IMR-90 (cell line): ENCODE results near the gene QKI. TPM values are rescaled to one million over a fixed set of nuclear protein-coding genes. Genes with fewer than 3 reads are reported as not detected.

Experiments
- ATAC-seq: fragments of 200-7000 bp; cut with Tn5 transposase; 2 replicates; pipeline ENCODE4 v1.9.1; 2020; ENCODE audit warnings: low read depth, mild to moderate bottlenecking, moderate library complexity
- BruUV-seq: library from RNA; stranded (reverse); fragments of 400-500 nt; replicated peaks from 2 replicates; lab custom pipeline; 2021; lab: Mats Ljungman, UMichigan
- CTCF ChIA-PET: fragments of 300-600 bp; formaldehyde crosslinking; extraction: SDS; loops from one replicate; lab custom pipeline; 2021; ENCODE audit warnings: antibody characterized with exemption; lab: Yijun Ruan, JAX
- POLR2A ChIA-PET: fragments of 300-600 bp; sonication (Branson Sonifier 250); formaldehyde crosslinking; loops from one replicate; lab custom pipeline; 2022; ENCODE audit warnings: antibody characterized with exemption; ENCODE audit not compliant: unreplicated experiment; lab: Charles Lee
- DNase-seq: peaks from one replicate; pipeline ENCODE4 v3.0.0; 2013
- H2AFZ ChIP-seq: replicated peaks from 2 replicates; pipeline ENCODE3; 2013; ENCODE audit warnings: low read length, mild to moderate bottlenecking; ENCODE audit not compliant: poor library complexity
- H2AK5ac ChIP-seq: 2 replicates; pipeline ENCODE4 v1.6.1; 2013; ENCODE audit warnings: low read depth, low read length, inconsistent platforms
- H2AK9ac ChIP-seq: replicated peaks from 2 replicates; pipeline ENCODE3; 2013; ENCODE audit warnings: mild to moderate bottlenecking, low read depth, low read length, moderate library complexity; ENCODE audit not compliant: poor library complexity
- H2BK120ac ChIP-seq: 2 replicates; pipeline ENCODE4 v1.6.1; 2013; ENCODE audit warnings: low read depth, low read length, inconsistent platforms
- H2BK15ac ChIP-seq: 3 replicates; pipeline ENCODE4 v1.6.1; 2013; ENCODE audit warnings: low read depth, low read length, inconsistent platforms
- H2BK20ac ChIP-seq: 2 replicates; pipeline ENCODE4 v1.6.1; 2013; ENCODE audit warnings: low read depth, mild to moderate bottlenecking, inconsistent platforms, low read length, moderate library complexity
- H2BK5ac ChIP-seq: 2 replicates; pipeline ENCODE4 v1.6.1; 2013; ENCODE audit warnings: mild to moderate bottlenecking, low read depth, low read length, inconsistent platforms; ENCODE audit not compliant: poor library complexity, severe bottlenecking
- H3K14ac ChIP-seq: replicated peaks from 2 replicates; pipeline ENCODE4 v1.6.1; 2013; ENCODE audit warnings: low read depth, low read length, inconsistent platforms
- H3K18ac ChIP-seq: 2 replicates; pipeline ENCODE4 v1.6.1; 2013; ENCODE audit warnings: low read depth, low read length, control low read depth
- H3K23ac ChIP-seq: 2 replicates; pipeline ENCODE4 v1.6.1; 2013; ENCODE audit warnings: low read depth, low read length, inconsistent platforms
- H3K27ac ChIP-seq: 2 replicates; pipeline ENCODE4 v1.5.1; 2013; ENCODE audit warnings: mild to moderate bottlenecking, control low read depth, low read length; ENCODE audit not compliant: insufficient read depth
- H3K27me3 ChIP-seq: 2 replicates; pipeline ENCODE4 v1.6.1; 2013; ENCODE audit warnings: low read length; ENCODE audit not compliant: control insufficient read depth, insufficient read depth
- H3K36me3 ChIP-seq: 2 replicates; pipeline ENCODE4 v1.6.1; 2013; ENCODE audit warnings: low read length, mixed read lengths; ENCODE audit not compliant: control insufficient read depth, insufficient read depth
- H3K4ac ChIP-seq: 2 replicates; pipeline ENCODE4 v1.6.1; 2013; ENCODE audit warnings: low read depth, low read length, inconsistent platforms
- H3K4me1 ChIP-seq: 2 replicates; pipeline ENCODE4 v1.6.1; 2013; ENCODE audit warnings: low read length, mixed read lengths; ENCODE audit not compliant: control insufficient read depth, insufficient read depth
- H3K4me2 ChIP-seq: 2 replicates; pipeline ENCODE4 v1.6.1; 2013; ENCODE audit warnings: low read depth, mild to moderate bottlenecking, control low read depth, low read length, moderate library complexity
- H3K4me3 ChIP-seq: 2 replicates; pipeline ENCODE4 v1.5.1; 2013; ENCODE audit warnings: low read depth, mild to moderate bottlenecking, control low read depth, low read length, moderate library complexity; ENCODE audit not compliant: insufficient read depth
- H3K56ac ChIP-seq: 2 replicates; pipeline ENCODE4 v1.6.1; 2013; ENCODE audit warnings: low read length, inconsistent platforms; ENCODE audit not compliant: insufficient read depth; ENCODE audit errors: extremely low read depth
- H3K79me1 ChIP-seq, 2 experiments: 2 replicates each; pipeline ENCODE4 v1.6.1; 2013; ENCODE audit warnings: low read length in 2 of 2, inconsistent platforms in 1 of 2, low read depth in 1 of 2
- H3K9ac ChIP-seq: 2 replicates; pipeline ENCODE4 v1.6.1; 2013; ENCODE audit warnings: low read depth, low read length, control low read depth
- H3K9me1 ChIP-seq: 2 replicates; pipeline ENCODE4 v1.6.1; 2013; ENCODE audit warnings: low read length, inconsistent platforms; ENCODE audit not compliant: insufficient read depth
- H3K9me3 ChIP-seq: 2 replicates; pipeline ENCODE4 v1.6.1; 2013; ENCODE audit warnings: low read length; ENCODE audit not compliant: control insufficient read depth, insufficient read depth
- H4K20me1 ChIP-seq: 2 replicates; pipeline ENCODE4 v1.6.1; 2013; ENCODE audit warnings: low read length, inconsistent platforms; ENCODE audit not compliant: insufficient read depth
- H4K5ac ChIP-seq: 2 replicates; pipeline ENCODE4 v1.6.1; 2013; ENCODE audit warnings: mild to moderate bottlenecking, low read depth, low read length, control low read depth
- H4K8ac ChIP-seq, 2 experiments: 2 replicates each; pipeline ENCODE4 v1.6.1; 2013; ENCODE audit warnings: low read depth in 2 of 2, low read length in 2 of 2, control low read depth in 1 of 2, inconsistent platforms in 1 of 2
- H4K91ac ChIP-seq: 2 replicates; pipeline ENCODE4 v1.6.1; 2013; ENCODE audit warnings: low read depth, low read length, inconsistent platforms; ENCODE audit not compliant: insufficient read depth
- CEBPB ChIP-seq: IDR thresholded peaks from 2 replicates; pipeline ENCODE4 v1.6.1; 2012; ENCODE audit warnings: low read depth, low read length, improper control_type of control experiment
- FOS ChIP-seq: fragments of 150-350 bp; IDR thresholded peaks from 2 replicates; pipeline ENCODE4 v1.6.1; 2016; ENCODE audit warnings: low read depth, low read length
- NFE2L2 ChIP-seq: fragments of 150-350 bp; IDR thresholded peaks from 2 replicates; pipeline ENCODE4 v1.6.1; 2016; ENCODE audit warnings: low read depth, mild to moderate bottlenecking, low read length
- POLR2A ChIP-seq: IDR thresholded peaks from 2 replicates; pipeline ENCODE4 v1.6.1; 2012; ENCODE audit warnings: mild to moderate bottlenecking, low read depth, low read length
- RAD21 ChIP-seq: IDR thresholded peaks from 2 replicates; pipeline ENCODE4 v1.6.1; 2012; ENCODE audit warnings: low read length, improper control_type of control experiment
- SMC3 ChIP-seq: fragments of 150-350 bp; IDR thresholded peaks from 2 replicates; pipeline ENCODE4 v1.6.1; 2016; ENCODE audit warnings: low read depth, mild to moderate bottlenecking, antibody characterized with exemption, low read length, moderate library complexity
- WGBS, 2 experiments: methylation state at CpG; one replicate each; pipeline versions ENCODE4 v1.1.5 to v1.1.7; 2013; ENCODE audit warnings: missing lambda C conversion rate in 2 of 2; ENCODE audit not compliant: insufficient read length in 1 of 2; ENCODE audit errors: extremely low coverage in 2 of 2; 5-methylcytosine and 5-hydroxymethylcytosine counted together
- dilution Hi-C: fragments of 300-500 bp; cut with HindIII; formaldehyde crosslinking; loops from one replicate; pipeline ENCODE4 v1.14.3; 2018; ENCODE audit warnings: low sequenced_read_pairs; ENCODE audit not compliant: unreplicated experiment
- in situ Hi-C: fragments of 300-500 bp; cut with MboI; formaldehyde crosslinking; loops from 3 replicates; pipeline ENCODE4 v1.14.3; 2019; ENCODE audit warnings: low sequenced_read_pairs, inconsistent platforms, mixed read lengths
- intact Hi-C: fragments of 100-400 bp; cut with micrococcal nuclease; formaldehyde crosslinking; loops from 2 replicates; pipeline ENCODE4 v1.10.0; 2022
- polyA plus RNA-seq, 3 experiments: library from polyadenylated mRNA; depleted of rRNA; stranded (reverse); fragments of >200 nt; gene quantifications; 2 replicates each; pipeline ENCODE4 v1.2.3, GENCODE V29; 2012; ENCODE audit warnings: low replicate concordance in 1 of 3
- total RNA-seq: library from RNA; depleted of rRNA; stranded (reverse); fragments of >200 nt; gene quantifications from 2 replicates; pipeline ENCODE4 v1.2.3, GENCODE V29; 2012
- TF ChIP-seq, protein P1 (sequence below): conservative IDR thresholded peaks from 2 replicates; pipeline ENCODE4 v1.5.1; 2012; ENCODE audit warnings: mild to moderate bottlenecking, low read depth, low read length, improper control_type of control experiment

The QKI gene
- total and polyA plus RNA-seq, 2 of the 4 experiments (the other 2 are of a cell fraction): 112 to 232 TPM

DNA sequence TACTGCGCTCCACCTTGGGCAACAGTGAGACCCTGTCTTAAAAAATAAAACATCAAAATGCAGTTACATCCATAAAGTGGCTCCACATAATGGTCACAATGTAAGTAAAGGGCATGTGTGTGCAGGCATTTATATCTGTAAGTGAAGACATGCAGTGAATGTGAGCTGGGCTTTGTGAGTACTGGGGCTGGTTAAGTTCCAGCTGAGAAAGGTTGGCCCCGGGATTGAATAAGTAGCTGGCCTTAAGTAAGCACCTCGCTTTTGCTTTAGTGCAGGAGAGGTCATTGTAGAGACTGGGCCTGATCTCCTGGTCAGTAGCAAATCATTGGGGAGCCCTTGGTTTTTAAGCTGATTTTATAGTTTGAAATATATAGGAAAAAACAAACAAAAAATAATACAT is 8.0 kb downstream of the QKI start:
- Histone ChIP-seq H3K9me1 (peaks cover 3% of the 10 kb centered on the region; the same call in 1 of the 2 replicates), H4K91ac (no peak overlapping the region), H4K20me1 (peaks cover 70% of the 10 kb centered on the region), H4K5ac (no peak overlapping the region), H3K18ac (no peak overlapping the region), H2BK5ac (no peak overlapping the region), H3K14ac (no peak overlapping the region), H3K4me3 (no peak overlapping the region), H3K27me3 (no peaks in the 10 kb centered on the region), H3K4ac (no peak overlapping the region), H2BK120ac (no peak overlapping the region), H3K4me1 (peaks cover 12% of the 10 kb centered on the region), H3K23ac (no peak overlapping the region), H2AFZ (no peak overlapping the region), H2BK20ac (no peak overlapping the region), H3K79me1 (peaks cover 5 to 20% of the 10 kb centered on the region in 2 experiments; a peak in 3 of 4 replicates), H3K9me3 (no peaks in the 10 kb centered on the region), H4K8ac (no peak overlapping the region), H3K9ac (no peak overlapping the region), H3K4me2 (no peak overlapping the region), H2BK15ac (no peak overlapping the region), H3K56ac (no peak overlapping the region), H3K27ac (no peak overlapping the region), H2AK5ac (no peak overlapping the region), H2AK9ac (no peak overlapping the region), H3K36me3 (no peaks in the 10 kb centered on the region)
- in situ Hi-C loops: loop anchor here (5.0 to 25.0 kb wide), 2 partner anchors 450 to 2010 kb away; no protein-coding TSS in a partner anchor
- WGBS, 2 experiments: no CpG with 5 or more reads among the region's 3 CpGs
- ChIA-PET CTCF (no interaction called here), POLR2A (no interaction called here)
- TF ChIP-seq SMC3: no peak
- no peak for TF ChIP-seq RAD21
- TF ChIP-seq, protein P1, sequence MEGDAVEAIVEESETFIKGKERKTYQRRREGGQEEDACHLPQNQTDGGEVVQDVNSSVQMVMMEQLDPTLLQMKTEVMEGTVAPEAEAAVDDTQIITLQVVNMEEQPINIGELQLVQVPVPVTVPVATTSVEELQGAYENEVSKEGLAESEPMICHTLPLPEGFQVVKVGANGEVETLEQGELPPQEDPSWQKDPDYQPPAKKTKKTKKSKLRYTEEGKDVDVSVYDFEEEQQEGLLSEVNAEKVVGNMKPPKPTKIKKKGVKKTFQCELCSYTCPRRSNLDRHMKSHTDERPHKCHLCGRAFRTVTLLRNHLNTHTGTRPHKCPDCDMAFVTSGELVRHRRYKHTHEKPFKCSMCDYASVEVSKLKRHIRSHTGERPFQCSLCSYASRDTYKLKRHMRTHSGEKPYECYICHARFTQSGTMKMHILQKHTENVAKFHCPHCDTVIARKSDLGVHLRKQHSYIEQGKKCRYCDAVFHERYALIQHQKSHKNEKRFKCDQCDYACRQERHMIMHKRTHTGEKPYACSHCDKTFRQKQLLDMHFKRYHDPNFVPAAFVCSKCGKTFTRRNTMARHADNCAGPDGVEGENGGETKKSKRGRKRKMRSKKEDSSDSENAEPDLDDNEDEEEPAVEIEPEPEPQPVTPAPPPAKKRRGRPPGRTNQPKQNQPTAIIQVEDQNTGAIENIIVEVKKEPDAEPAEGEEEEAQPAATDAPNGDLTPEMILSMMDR: no peak
- TF ChIP-seq POLR2A: no peak
- no peak for TF ChIP-seq FOS
- no peak for TF ChIP-seq NFE2L2
- TF ChIP-seq CEBPB: no peak
- dilution Hi-C loops: no loop called here
- no TSS peak for BruUV-seq
- ATAC-seq: no peak
- DNase-seq: no peak
- intact Hi-C loops: no loop called here
